G401.6 (cell line): ENCODE data around the gene RPAIN.
"Not testable (repeated sequence)": the region's sequence is repeated elsewhere in the genome, so short reads cannot be mapped to it uniquely, and the experiment has no call there.

Experiments used
- FAIRE-seq: peaks from 2 replicates; lab custom pipeline; 2012; peaks lifted over from hg19 to GRCh38; lab: Jason Lieb, UNC

The RPAIN gene

GRCh38 chr17:5430413-5430999 lies 10.5 kb downstream of the RPAIN start:
- FAIRE-seq, result no peak

- FAIRE-seq, result not testable (repeated sequence)
These were observed 11.3 kb downstream of the RPAIN start for GRCh38 chr17:5431234-5431633.

GRCh38 chr17:5431949-5432556 lies 12.1 kb downstream of the RPAIN start:
- FAIRE-seq, result no peak

GRCh38 chr17:5434984-5435383 lies 15.0 kb downstream of the RPAIN start:
- FAIRE-seq, result no peak

- FAIRE-seq, result not testable (repeated sequence)
These were observed 15.9 kb downstream of the RPAIN start for GRCh38 chr17:5435781-5436315.

- FAIRE-seq, result no peak
These were observed 17.8 kb downstream of the RPAIN start for GRCh38 chr17:5437721-5438317.

GRCh38 chr17:5438716-5439445 lies 18.9 kb downstream of the RPAIN start, which contains the start of gene C1QBP:
C1QBP (minus strand) TSS chr17:5439155; CDS start chr17:5439073, 82 bp downstream.
- peak; percentile 94 for FAIRE-seq

GRCh38 chr17:5439446-5439764 lies 19.4 kb downstream of the RPAIN start:
- no peak for FAIRE-seq

GRCh38 chr17:5443728-5444127 lies 23.7 kb downstream of the RPAIN start:
- no peak for FAIRE-seq

GRCh38 chr17:5444209-5444608 lies 24.2 kb downstream of the RPAIN start:
- FAIRE-seq, result no peak

GRCh38 chr17:5446786-5447185 lies 26.8 kb downstream of the RPAIN start:
- no peak for FAIRE-seq

GRCh38 chr17:5464717-5465507 lies 44.9 kb downstream of the RPAIN start:
- no peak for FAIRE-seq

- no peak for FAIRE-seq
These were observed 46.3 kb downstream of the RPAIN start for GRCh38 chr17:5466295-5466694.

- no peak for FAIRE-seq
These were observed 47.4 kb downstream of the RPAIN start for GRCh38 chr17:5467416-5467815.

GRCh38 chr17:5468075-5468473 lies 48.1 kb downstream of the RPAIN start:
- FAIRE-seq, result no peak

GRCh38 chr17:5472511-5472910 lies 52.5 kb downstream of the RPAIN start:
- peak; percentile 27 for FAIRE-seq

- FAIRE-seq, result no peak
These were observed 53.9 kb downstream of the RPAIN start for GRCh38 chr17:5473906-5474305.

GRCh38 chr17:5478992-5479391 lies 59.0 kb downstream of the RPAIN start:
- FAIRE-seq, result no peak

GRCh38 chr17:5480962-5481361 lies 61.0 kb downstream of the RPAIN start:
- no peak for FAIRE-seq

- FAIRE-seq, result no peak
These were observed 61.5 kb downstream of the RPAIN start for GRCh38 chr17:5481451-5481850.
